Measurements from ENCODE around the gene ERBB4.

ERBB4 gene

DNA sequence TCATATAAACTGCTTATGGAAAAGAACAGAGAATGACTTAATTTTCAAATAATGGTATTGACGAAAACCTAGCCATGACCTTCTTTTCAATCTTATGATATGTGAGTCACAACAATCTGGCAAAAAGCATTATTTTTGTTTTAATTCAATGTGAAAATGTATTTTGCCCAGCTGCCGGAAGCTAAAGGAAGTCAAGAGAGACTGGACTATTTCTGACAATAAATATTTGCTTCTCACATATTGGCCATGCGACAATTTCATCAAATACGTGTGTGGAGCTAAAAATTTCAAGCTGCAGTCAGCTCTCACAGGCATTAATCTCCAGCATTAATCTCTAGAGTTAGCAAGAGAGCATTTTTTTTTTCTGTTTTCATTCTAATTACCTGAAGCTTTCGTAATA lies 1101.2 kb downstream of the ERBB4 start:
- no peak for DNase-seq

DNA sequence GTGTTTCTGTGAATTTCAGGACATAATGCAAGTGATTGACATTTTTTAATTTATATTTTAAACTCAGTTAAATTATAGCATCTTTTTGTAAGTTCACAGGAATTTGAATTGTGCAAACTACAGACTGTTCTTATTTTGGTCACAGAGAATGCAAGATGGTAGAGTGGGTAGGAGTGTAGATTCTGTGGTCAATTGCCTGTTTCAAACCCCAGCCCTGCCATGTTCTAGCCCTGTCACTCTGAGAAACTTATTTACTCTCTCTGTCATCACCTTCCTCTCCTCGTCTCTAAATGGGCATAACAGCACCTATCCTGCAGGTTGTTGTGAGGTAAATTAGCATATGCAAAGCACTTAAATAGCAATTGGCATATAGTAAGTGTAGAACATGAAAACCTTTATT lies 1102.4 kb downstream of the ERBB4 start:
- DNase-seq, result no peak

DNA sequence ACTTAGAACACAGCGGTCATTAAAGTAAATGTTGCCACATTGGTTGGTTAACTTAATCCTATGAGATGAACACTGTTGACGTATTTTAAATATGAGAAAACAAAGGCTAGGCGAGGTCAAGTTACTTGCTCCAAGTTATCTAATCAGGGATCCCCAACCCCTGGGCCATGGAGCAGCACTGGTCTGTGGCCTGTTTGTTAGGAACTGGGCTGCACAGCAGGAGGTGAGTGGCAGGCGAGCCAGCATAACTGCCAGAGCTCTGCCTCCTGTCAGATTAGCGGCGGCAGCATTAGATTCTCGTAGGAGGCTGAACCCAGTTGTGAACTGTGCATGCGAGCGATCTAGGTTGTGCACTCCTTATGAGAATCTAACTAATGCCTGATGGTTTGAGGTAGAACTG lies 1103.3 kb downstream of the ERBB4 start:
- no peak for DNase-seq

DNA sequence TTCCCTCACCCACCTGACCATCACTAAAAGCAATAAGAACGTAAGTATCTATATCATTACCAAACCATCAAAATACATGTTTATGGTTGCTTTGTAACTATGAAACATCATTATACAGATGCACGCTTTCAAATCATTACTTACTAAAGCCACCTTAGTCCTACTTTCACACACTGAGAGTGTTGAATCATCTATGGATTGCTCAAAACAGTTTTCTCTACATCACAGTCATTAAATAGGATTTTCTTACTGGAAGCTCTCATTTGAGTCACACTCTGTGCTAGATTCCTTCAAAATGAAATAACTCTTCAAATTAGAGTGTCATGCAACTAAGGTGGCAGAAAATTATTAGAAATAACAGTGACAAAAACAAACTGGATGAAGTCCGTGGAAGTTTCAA lies 1103.8 kb downstream of the ERBB4 start:
- no peak for DNase-seq

DNA sequence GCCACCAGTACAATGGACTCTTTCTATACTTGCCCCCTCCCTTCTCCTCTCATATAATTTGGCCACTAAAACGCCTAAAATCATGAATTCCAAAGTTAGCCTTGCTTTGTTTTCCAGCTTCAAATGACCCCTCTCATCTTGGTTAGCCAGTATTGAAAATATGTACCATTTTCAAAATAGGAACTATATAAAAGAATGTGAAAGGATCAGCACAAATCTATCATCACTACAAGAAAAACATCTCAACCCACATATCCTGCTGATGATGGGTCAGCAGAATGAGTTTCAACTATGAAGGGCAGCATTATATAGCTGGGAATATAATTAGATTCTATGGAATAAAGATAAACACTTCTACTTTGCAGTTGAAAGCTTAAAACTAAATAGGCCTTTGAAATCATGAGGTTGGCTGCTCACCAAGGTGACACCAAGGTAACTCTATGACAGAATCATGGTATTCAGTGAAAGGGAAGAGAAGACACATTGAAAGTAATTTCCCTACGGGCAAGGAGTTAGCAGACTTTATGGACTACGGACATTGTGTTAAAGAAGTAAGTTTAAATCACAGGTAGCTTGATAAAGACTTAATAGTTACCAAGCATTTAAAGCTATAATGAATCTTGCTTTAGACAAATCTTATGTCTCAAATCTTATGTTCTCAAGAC lies 1109.2 kb downstream of the ERBB4 start:
- no peak for DNase-seq

DNA sequence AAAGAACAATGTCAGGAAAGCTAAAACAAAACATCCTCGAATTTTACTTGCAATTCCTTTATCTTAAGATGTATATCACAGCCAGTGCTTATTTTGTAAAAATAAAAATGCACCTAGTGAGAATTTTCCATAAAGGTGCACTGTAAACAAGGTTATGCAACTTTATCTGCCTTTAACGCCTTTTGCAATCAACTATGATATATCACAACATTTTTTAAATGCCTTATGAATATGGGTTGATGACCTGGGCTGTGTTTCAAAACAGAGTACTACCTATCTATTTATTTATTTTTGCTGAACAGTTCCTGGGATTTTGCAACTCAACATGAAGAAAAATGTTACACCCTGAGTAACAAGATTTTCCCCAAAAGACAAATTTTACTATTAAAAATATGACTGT lies 1112.4 kb downstream of the ERBB4 start:
- no peak for DNase-seq

DNA sequence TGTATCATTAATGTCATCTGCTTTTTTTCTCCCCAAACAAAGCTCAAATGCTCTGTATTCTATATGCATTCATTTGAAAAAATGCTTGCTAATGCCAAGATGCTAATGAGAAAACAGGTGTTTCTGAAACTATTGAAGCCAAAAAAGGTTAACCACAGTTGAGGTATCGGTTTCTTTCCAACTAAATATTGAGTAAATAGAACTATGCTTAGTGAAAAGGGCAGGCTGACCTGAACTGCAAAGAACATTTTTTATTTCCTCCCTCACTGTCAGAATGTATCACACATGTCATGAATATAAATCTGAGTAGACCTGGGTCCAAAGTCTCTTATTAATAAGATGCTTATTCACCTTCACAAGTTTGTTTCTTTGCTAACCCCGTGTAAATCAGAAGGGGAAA lies 1115.6 kb downstream of the ERBB4 start:
- DNase-seq, result no peak

DNA sequence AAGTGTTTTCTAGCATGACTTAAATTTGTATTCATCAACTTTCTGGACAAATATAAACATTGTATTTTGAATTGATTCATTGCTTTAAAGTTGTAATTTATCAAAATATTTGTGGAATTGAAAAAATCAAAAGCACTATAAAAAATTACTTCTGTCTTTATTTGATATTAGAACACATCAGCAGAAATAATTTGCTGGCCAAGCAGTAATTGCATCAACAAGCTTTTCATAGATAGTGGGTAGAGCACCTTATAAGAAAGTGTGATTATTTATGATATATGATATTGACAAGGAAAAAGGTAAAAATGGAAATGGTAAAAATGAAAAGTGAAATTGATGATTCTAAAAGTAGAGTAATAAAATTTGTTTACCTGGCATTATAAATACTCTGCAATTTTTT lies 1121.1 kb downstream of the ERBB4 start:
- DNase-seq, result no peak

DNA sequence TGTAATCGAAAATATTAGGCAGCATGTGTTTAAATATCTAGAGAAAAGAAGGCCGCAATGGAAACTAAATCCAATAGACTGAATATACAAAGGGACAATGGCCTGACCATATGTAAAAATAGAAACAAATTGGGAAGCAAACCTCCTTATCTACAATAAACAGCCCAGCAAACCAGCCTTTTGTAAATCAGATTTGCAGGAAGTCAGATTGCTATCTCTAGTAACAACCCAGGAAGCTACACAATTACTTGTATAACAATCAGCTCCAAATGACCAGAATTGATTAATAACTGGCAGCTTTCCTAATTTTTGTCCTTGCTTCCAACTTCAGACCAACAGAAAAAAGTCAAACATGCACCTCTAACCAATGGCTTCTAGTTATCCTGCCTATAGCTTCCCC lies 1122.2 kb downstream of the ERBB4 start:
- no peak for DNase-seq

DNA sequence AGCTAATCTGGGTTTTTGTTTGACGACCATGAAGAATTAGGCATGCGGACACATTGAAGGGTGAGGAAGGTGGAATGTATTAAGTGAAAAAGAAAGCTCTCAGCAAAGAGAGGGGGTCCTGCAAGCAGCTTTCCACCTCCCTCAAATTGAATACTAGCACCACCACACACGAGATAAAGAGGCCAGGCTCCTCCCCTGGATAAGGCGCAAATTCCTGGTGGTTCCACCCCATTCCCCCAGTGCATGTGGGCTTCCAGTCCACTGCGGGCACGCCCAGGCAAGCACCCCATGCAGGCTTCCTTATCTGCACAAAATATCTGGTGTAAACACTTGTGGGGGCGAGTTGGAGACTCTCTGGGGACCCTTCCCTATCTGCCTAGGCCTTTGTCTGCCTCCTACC lies 1124.9 kb downstream of the ERBB4 start:
- DNase-seq, result no peak

DNA sequence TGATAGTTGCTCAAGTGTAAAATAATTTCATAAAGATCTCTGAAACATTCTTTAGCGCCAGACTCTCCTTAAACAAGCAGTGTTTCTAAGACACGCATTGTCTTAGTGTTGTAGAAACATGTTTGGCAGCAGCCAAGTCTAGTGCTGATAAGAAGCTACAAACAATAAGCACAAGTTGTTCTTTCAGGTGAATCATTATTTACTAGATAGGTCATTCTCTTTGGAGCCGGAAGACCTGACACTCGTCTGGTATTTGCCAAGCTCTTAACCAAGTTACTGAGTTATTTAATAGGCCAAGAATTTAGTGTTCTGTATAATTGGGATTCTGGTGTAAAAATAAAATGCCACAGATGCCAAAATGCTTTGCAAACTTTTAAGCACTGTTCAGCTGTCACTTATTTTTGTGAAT lies 1130.1 kb downstream of the ERBB4 start:
- no peak for DNase-seq

DNA sequence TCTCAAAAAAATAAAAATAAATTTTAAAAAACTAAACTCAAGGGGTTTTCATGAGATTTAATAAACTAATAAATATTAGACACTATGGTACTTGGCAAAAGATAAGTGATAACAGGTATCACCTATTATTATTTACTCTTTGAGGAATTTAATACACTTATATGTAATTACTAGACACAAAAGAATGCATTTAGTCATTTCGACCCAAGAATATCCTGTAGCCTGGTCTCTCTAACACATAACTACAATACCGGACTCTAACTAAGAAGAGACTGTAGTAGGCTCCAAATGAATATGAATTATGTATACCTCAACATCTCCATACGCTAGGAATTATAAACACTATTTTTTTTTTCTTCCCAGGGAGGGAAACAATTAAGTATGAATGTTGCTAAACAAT lies 1131.5 kb downstream of the ERBB4 start:
- no peak for DNase-seq

DNA sequence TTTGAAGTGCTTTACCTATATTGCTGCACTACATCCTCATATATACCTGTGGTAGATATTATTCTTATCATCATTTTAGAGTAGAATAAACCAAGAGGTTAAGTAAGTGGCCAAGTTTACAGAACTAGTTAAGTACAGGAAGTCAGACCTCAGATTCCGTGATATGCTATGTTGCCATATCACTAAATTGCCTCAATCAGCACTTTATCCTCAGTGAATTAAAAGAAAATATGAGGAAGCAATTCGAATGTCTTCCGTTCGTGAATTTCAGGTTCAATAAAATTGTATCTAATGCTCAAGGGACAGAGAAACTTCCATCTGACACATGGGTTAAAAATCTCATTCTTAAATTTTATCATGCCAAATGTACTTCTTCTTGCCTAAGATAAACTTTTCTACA lies 1133.6 kb downstream of the ERBB4 start:
- DNase-seq, result no peak

DNA sequence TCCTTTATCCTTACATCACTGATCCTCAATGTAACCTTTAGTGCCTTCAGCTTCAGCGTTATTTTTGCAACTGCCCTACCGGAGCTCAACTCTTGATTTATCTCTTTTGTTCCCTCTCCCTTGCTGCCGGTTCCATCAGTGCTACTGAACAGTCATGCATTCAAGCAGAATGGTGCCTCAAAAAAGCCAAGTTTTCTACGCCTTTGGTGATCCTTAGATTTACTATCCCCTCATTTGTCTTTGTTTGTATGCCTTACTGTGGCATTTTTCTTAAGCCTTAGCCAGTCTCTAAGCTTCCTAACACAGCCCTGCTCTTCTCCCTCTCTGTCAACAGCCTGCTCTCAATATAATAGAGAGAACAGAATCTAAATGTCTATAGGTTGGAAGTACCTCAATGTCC lies 1134.5 kb downstream of the ERBB4 start:
- DNase-seq, result no peak

DNA sequence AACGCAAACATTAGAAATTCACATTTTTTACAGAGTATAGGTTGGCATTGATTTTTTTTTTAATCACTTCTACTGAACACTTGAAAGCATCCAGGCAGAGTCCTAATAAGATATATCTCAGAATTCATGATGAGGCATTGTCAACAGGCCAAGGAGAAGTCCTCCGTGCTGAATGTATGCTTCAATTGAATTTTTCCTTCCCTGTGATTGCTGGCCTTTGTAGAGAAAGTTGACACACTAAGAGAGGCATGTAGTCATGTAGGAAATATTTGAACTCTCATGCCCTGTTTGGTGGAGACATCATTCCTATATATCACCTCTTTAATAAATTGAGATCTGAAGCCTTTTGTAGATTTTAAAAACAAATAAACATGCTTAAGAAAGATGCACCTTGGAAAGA lies 1137.3 kb downstream of the ERBB4 start:
- no peak for DNase-seq

DNA sequence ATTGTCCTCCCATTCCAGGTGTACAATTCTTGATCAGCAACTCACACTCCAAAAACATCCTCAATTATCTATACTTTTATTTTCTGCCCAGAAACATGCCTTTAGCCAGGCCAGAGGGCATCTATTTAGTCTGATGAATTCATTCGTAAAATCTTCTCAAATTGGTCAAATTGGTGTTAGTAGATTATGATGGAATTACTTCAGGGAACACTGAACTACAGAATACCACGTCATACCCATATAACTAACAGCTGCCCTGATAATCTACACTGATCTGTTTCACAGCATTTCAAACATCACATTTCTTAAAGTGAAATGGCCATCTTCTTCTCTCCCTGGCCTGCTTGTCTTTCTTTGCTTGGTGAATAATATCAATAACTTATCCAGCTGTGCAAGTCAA lies 1140.8 kb downstream of the ERBB4 start:
- DNase-seq, result no peak

DNA sequence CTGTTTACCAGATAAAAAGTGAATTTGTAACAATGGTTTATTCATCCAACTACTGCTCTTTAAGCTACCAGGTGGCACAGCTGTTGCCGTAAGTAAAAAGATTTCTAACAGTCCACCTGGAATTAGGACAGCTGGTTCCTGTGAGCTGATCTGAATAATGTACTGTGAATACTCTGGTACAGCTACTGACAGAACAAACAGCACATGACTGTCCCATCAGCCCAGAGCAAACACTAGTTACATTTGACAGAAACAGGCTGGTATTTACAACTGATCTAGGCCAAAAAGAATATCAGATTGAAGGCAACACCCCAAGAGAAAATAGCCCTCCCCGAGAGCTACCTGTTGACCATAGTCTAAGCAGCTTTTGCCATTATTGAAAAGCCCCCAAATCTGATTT lies 1141.8 kb downstream of the ERBB4 start:
- DNase-seq, result no peak

DNA sequence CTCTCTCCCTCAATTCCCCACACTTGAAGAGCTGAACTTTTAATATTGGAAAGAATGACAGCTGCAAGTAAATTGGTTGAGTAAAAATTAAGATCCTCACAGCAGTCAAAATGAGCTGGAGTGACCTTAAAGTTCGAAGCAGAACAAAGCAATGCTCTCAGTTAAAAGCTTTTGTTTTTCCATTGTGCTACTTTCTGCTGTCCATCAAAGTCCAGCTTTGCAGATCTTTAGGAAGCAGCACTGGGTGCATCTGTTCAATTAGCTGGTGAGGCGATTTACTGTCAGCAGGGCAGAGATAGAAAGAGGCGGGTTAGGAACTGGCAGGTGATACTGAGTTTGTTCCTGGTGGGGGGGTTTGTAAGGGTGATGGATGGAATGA lies 1147.4 kb downstream of the ERBB4 start:
- no peak for DNase-seq

DNA sequence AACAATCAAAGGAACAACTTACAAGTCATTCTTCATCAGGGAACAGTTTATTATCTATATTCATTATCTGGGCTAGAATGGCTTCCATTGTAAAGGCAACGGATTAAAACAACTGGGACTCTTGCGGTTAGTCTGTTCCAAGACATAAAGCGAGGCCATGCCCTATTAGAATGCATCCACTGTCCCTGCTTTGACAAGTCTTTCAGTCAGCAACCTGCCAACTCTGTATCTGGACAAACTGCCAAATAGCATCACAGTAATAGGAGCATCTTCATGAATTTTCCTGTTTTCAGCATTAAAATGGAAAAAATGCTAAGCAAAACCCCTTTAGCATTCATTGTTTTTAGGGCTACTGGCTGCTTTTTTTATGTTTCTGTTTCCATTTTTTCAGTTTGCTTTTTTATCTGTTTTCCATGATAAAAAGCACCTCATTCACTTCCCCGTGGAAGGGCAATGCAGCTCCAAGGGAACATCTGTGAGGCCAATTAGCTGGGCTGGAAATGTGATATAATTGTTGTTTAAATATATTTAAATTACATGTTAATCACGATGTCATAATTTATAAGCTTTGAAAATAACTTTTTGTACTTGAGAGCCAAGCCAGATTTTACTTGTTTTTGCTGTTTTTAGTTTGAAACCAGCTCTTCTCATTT lies 1147.9 kb downstream of the ERBB4 start:
- DNase-seq, result no peak

DNA sequence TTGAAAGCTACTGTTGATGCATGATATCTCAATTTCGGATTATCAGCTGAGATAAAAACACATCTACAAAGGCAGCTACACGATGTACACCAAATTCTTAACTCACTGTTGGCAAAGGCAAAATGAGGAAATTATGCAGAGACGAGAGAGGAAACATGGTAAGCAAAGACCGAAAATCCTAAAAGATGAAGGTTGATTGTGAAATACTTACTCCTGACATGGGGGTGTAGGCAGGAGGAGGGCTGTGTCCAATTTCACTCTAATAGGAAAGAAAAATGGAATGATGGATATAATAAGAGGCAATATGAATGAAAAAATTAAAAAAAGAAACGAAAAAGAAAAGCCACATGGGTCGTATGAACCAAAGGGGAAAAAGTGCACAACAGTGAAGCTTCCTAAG lies 1150.9 kb downstream of the ERBB4 start:
- no peak for DNase-seq

DNA sequence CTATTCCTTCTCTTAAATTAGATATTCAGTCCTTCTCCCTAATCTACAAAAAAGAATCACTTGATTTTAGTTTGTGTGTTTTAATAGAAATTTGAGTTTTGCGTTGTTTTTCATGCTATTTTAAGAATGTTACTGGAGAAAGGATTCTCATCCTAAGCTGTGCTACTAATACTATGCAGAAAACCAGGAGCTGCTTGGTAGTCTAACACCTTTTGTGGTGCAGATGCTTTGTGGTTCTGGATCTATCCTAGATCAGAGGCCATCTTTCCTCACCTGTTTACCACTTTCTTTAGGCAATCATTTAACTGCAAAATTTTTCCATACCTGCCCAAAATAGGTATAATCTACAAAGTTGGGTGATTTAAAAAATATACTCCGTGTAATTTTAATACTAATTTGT lies 1158.6 kb downstream of the ERBB4 start:
- DNase-seq, result no peak

DNA sequence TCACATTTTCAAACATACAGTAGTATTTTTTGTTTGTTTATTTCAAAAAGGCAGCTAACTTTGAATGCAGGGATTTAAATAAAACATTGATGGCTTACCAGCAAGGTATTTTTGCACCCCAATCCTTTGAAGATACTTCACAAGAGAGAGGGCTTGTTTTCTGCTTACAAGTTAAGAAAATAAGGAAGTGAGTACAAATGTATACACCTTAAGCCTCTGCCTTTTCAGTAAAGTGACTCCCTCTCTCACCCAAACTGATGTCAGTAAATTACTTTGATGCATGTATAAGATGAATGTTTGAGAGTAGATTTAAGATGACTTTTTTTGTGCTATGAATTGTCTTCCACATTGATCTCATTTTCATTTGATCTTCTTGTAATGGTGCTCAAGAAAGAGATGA lies 1162.2 kb downstream of the ERBB4 start:
- no peak for DNase-seq

DNA sequence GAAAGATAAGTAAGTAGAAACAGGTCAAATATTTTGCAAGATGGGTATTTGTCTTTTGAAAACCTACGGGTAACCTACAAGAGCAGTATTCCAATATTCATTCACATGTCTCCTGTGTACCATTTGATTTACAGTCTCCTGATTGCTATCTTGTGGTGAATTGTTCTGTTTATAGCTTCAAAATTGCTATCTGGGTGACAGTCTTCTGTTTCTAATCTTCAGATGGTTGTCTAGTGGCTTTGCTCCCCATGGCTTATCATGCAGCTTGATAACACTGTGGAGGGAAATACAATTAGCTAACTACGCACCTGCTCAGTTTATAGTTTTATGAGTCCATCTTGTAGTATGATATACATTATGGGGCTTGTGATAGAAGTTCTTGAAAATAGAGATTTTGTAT lies 1165.4 kb downstream of the ERBB4 start:
- DNase-seq, result no peak

DNA sequence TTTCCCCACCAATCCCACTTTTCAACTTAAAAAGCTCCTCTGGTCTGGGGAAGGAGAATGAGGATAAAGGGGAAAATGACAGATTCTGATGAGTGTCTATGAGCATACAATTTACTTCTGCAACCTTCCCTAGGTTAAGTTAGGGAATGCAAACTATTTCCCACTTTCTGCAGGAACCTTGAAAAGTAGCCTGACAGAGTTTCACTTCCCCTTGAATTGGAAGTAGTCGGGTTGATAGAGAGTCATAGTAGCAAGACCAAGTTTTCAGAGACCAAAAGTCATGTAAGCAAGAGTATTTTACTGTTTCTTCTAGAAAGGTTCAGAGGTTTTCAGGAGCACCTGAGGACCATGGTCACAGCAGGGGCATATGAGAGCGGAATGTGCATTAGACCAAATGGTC lies 1167.1 kb downstream of the ERBB4 start:
- no peak for DNase-seq

DNA sequence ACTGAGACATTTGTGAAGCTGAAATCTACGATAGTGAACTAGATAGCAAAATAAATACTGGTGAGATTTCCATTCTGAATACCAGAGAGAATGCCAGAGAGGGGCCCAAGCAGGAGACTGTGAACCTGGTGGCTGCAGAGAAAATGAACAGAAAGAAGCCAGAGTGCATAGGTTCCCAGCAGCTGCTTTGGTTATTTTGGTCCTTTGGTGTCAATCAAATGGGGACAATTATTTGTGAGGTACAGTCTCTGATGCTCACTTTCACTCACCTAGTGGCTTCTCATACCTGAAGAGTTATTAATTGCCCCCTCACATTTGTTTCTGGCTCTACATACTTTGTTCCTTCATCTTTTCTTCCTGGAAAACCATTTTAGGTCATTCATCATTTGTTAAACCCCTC lies 1170.1 kb downstream of the ERBB4 start:
- no peak for DNase-seq

Measured in activated naive CD4-positive, alpha-beta T cell (primary cell).